Nucleus accumbens (tissue), 56 donors: ENCODE data around the gene GRID2.

Experiments
- DNase-seq, 56 donors: peaks; one replicate each; lab custom pipeline; 2025; lab: John Stamatoyannopoulos, UW

The GRID2 gene

DNA sequence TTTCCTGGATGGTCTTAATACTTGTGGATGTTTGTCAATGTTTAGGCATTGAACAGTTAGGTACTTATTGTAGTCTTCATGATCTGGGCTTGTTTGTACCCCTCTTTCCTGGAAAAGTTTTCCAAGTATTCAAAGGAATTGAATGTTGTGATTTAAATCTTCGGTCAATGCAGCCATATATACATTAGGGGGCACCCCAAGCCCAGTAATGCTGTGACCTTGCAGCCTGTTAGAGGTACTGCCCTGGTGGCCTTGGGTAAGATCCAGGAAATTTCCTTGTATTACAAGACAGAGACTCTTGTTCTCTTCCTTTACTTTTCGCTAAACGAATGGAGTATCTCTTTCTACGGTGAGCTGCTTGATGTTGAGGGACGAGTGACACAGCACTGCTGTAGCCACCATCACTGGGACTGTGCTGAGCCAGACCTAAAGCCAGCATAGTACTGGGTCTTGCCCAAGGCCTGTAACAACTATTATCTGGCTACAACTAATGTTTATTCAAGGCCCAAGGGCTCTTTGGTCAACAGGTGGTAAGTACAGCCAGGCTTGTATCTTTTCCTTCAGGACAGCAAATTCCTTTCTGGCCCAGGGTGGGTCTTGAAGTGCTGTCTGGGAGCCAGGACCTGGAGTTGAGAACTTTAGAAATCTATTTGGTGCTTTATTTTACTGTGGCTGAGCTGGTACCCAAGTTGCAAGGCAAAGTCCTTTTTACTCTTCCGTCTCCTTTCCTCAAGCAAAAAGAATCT is 1406.5 kb downstream of the GRID2 start:
- DNase-seq = peak in 14 of 56 donors; percentile 4 to 31 (median 11)

DNA sequence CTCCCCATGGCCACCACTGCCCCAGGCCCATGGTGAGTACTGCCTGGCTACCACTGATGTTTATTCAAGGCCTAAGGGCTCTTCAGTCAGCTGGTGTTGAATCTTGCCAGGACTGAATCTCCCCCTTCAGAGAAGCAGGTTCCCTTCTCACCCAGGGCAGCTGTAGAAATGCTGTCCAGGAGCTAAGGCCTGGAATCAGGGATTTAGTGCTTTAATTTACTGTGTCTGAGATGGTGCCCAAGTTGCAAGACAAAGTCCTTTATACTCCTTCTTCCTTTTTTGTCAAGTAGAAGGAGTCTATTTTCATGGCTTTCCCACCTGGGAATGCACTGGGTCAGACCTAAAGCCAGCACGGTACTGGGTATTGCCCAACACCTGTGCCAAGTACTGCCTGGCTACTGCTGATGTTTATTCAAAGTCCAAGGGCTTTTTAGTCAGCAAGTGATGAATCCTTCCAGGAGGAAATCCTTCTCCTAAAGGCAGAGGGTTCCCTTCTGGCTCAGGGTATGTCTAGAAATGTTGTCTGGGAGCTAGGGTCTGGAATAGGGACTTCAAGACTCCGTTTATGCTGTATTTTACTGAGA is 1407.2 kb downstream of the GRID2 start:
- no peak for DNase-seq

DNA sequence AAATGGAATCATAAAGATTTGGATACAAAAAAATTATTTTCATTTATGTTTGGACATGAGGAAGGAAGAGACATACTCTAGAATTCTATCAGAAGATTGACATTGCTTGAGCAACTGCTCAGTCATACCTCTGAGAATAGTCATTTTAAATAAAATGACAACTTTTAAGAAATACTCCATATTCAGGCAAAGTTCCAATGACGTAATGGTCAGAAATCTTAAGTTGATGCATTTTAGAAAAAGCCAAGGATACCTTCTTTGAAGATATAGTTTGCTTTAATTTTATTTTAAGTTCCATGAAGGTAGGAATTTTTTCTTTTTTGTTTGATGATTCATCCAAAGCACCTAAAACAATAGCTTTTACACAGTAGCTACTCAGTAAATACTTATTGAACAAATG is 1414.5 kb downstream of the GRID2 start:
- DNase-seq = no peak

DNA sequence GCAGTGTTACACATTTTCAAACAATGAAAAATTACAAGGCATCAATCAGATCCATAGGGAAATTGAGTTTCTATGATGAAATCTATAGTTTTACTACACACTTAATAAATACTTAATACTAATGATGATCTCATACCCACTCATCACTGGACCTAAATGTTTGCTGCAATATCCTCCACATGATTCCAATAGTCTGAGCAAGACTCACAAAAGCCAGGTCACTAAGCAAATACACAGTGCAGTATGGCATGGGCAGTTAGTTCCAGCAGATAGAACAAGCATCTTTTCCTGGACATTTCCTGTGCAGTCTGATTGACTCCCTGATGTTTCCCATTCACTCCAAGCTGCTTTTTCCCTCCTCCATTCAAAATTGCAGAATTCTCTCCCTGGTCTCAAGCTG is 1415.8 kb downstream of the GRID2 start:
- DNase-seq = no peak

GRCh38 chr4:93722446-93722845 is 1418.7 kb downstream of the GRID2 start:
- DNase-seq = no peak

DNA sequence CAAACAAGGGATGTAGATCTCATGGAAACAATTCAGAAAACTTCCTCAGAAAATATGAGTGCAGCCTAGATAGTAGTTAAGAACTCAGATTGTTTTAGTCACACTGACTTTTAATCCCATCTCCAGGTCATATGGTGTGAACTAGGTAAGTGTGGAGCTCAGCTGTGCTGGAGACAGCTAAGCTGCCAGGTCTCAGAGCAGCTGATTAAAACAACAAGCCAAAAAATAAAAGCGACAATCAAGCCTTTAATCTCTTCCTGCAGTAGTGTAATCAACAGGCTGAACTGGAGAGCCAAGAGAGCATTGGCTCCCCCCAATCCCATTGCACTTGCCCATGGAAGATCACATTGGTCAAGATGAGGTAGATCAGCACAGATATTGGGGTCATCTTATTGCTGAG is 1426.5 kb downstream of the GRID2 start:
- DNase-seq = no peak

- DNase-seq = no peak
These were observed 1427.0 kb downstream of the GRID2 start for GRCh38 chr4:93730760-93731159.

DNA sequence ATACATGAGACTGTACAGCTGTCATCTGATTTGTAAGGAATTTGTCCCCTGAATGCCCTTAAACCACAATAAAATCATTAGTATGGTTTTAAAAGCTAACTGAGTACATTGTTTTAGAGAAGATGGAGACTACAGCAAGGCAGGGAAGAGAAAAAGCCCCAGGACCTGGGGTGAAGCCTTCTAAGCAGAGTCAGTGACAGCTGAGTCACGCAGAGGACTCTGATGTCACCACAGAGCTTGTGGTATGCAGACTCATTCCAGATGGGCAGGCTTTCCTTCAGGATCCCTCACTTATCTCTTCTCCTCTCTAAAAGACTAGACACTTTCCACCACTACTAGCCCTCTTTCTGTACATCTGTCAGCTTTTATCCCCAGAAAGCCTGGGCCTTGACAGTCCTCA is 1427.7 kb downstream of the GRID2 start:
- DNase-seq = peak in 2 of 56 donors; percentile 13 to 17

DNA sequence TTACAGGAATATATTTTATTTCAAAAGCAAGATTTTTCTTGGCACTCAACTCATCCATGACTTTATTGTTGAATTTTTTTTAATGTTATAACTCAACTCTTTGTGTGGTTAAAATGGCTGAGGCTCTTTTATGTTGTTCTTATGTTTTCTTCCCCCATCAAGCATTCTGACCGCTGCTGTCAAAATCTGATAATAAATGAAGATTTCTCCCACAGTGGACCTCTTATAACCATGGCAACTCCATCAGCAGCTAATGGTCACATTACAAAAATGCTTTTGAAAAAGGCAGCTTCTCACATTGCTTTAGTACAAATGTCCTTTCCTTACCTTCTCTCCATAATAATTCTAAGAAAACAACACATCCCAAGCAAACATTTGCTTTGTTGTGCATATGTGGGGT is 1428.7 kb downstream of the GRID2 start:
- no peak for DNase-seq

DNA sequence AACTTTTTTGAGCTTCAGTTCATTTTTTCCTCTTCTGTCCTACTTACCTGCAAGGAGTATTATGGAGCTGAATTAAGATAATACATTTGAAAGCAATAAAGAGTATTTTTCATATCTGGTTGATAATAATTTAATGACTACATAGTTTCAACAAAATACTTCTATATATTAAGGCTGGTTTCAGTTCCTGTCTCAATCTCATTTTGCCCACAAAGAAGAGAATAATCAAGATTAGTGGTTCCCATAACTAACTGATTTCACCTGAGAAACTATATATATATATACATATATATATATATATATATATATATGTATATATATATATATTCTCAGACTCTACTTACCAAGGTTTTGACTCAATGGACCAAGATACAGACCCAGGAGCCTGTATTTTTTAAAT is 1437.1 kb downstream of the GRID2 start:
- no peak for DNase-seq

DNA sequence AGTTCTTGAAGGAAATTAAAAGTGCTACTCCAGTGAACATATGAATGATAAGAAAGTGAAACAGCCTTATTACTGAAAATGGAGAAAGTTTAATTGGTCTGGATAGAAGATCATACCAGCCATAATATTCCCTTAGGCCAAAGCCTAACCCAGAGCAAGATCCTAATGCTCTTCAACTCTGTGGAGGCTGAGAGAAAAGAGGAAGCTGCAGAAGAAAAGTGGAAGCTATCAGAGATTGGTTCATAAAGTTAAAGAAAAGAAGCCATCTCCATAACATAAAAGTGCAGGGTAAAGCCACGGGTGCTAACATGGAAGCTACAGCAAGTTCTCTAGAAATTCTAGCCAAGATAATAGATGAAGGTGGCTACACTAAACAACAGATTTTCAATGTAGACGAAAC is 1439.3 kb downstream of the GRID2 start:
- no peak for DNase-seq

DNA sequence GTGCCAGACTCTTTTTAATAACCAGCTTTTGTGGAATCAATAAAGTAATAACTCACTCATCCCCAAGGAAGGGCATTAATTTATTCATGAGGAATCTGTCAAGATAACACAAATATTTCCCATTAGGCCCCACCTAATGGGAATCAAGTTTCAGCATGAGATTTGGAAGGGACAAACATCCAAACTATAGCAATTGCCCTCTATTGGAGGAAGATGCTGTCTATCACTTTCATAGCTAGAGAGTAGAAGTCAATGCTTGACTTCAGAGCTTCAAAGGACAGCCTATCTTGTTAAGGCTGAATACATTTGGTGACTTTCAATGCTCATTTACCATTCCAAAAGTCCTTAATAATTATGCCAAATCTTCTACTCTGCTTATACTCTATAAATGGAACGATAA is 1439.9 kb downstream of the GRID2 start:
- DNase-seq = no peak

DNA sequence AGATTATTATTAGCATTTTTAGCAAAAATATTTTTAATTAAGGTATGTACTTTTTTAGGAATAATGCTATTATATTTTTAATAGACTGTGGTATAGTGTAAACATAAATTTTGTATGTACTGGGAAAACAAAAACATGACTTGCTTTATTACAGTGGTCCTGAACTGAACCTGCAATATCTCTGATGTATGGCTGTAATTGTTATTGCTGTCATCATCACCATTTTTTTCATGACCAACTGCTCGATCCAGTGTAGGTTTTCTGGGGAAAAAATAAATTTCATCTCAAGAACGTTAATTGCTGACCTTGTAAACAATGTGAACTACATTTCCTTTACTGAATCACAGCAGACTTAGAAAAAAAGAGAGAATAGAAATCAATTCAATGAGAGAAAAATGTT is 1441.2 kb downstream of the GRID2 start:
- DNase-seq = no peak

GRCh38 chr4:93746031-93746430 is 1442.3 kb downstream of the GRID2 start:
- DNase-seq = no peak

- no peak for DNase-seq
These were observed 1443.5 kb downstream of the GRID2 start for GRCh38 chr4:93747220-93747619.

DNA sequence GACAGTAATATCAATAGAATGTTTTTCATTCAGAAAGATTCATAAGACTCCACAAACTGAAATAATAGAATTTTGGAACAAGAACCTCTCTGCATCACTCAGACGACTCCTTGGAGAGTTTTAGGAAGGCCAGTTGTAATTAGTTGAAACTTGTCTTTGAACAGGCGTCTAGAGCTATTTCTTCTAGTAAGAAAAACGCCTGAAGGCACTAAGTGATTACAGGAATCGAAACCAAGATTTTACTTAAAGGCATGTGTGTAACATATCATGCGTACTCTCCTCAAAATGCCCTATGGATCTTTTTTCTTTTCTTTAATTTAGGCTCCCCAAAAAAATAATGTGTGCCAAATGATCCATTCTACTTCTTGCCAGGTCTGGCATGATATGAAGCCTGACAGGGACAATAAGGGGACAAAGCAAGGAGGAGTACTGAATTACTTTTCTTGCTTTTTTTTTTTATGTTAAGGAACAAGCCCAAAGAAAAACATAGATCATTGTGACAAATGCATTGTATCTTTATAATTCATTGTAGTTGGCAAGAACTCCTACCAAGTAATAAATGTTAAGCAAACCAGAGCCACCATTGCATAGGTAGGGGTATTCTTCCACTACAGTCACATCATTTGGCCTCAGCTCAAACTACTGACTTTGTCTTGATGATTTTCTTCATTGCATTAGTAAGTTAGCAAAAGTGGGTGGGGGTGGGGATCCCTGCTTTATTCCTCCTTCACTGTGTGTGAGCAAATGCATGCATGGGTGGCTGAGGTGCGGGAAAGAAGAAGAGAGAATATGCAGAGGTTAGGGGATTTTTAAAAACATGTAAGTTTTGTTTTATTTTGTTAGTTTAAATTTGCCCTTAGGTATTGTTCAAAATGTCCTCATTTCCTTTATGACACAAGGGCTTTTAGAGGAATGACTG is 1444.9 kb downstream of the GRID2 start:
- no peak for DNase-seq

- no peak for DNase-seq
These were observed 1445.6 kb downstream of the GRID2 start for GRCh38 chr4:93749292-93749761.

DNA sequence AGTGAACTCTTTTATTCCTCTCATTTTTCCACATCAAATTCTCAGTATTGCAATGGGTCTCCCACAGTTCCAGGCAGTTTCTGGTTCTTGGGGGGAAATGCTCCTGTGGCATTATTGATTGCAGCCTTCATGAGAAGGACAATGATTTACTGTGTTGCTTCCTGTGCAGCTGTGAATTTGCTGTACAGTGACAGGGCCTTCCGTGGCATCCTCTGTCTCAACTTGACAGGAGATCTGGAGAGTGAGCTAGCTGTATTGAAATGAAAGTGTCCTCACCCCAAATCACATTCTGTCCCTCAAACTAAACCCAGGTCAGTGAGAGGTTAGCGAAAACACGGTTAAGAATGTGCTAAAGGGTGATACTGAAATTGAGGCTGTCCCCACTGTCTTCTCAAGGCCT is 1447.6 kb downstream of the GRID2 start:
- DNase-seq = peak in 5 of 56 donors; percentile 20 to 25 (median 22)

- DNase-seq = no peak
These were observed 1452.3 kb downstream of the GRID2 start for GRCh38 chr4:93756101-93756500.

- DNase-seq = no peak
These were observed 1455.7 kb downstream of the GRID2 start for GRCh38 chr4:93759506-93759905.

GRCh38 chr4:93760284-93760683 is 1456.5 kb downstream of the GRID2 start:
- DNase-seq = no peak
